NT2/D1 (cell line): ENCODE data around the gene ARAP3.

Source experiments
- DNase-seq: peaks from one replicate; pipeline ENCODE4 v3.0.0-alpha.2; 2011; ENCODE audit warnings: low read depth, low spot score
- H3K27me3 ChIP-seq: 2 replicates; pipeline ENCODE4 v1.6.0; 2011; ENCODE audit warnings: mild to moderate bottlenecking; ENCODE audit not compliant: insufficient read length, insufficient read depth
- H3K36me3 ChIP-seq: 2 replicates; pipeline ENCODE4 v1.6.1; 2011; ENCODE audit warnings: mild to moderate bottlenecking, low read length, mixed read lengths; ENCODE audit not compliant: insufficient read depth, insufficient read length
- H3K4me1 ChIP-seq: 2 replicates; pipeline ENCODE4 v1.5.1; 2011; ENCODE audit not compliant: insufficient read depth, insufficient read length
- H3K4me3 ChIP-seq: 2 replicates; pipeline ENCODE4 v1.5.1; 2011; ENCODE audit warnings: low read depth; ENCODE audit not compliant: insufficient read length
- H3K9ac ChIP-seq: 2 replicates; pipeline ENCODE4 v1.6.0; 2011; ENCODE audit warnings: low read depth; ENCODE audit not compliant: insufficient read length
- H3K9me3 ChIP-seq: 2 replicates; pipeline ENCODE4 v1.5.1; 2011; ENCODE audit warnings: mild to moderate bottlenecking, low read length; ENCODE audit not compliant: insufficient read depth
- SUZ12 ChIP-seq: IDR thresholded peaks from 2 replicates; pipeline ENCODE4 v1.6.1; 2011; ENCODE audit not compliant: insufficient read length, insufficient read depth; ENCODE audit errors: extremely low read depth
- YY1 ChIP-seq: IDR thresholded peaks from 2 replicates; pipeline ENCODE4 v1.6.1; 2011; ENCODE audit not compliant: insufficient read length, insufficient read depth
- ZNF274 ChIP-seq: IDR thresholded peaks from 2 replicates; pipeline ENCODE4 v1.6.1; 2011; ENCODE audit warnings: mild to moderate bottlenecking, low read depth, low read length

ARAP3 gene

GRCh38 chr5:141630570-141631140 is 51.4 kb downstream of the ARAP3 start:
- peaks cover 58% of the 10 kb centered on the region for H3K36me3 ChIP-seq
- no peak for TF ChIP-seq YY1

GRCh38 chr5:141628175-141628788 is 53.7 kb downstream of the ARAP3 start:
- H3K27me3 ChIP-seq, result no peaks in the 10 kb centered on the region
- no peaks in the 10 kb centered on the region for H3K9me3 ChIP-seq
- no peak overlapping the region for H3K4me3 ChIP-seq
- TF ChIP-seq ZNF274 (no peak), YY1 (no peak), SUZ12 (no peak)
- no peak for DNase-seq
- peaks cover 65% of the 10 kb centered on the region for H3K36me3 ChIP-seq
- H3K9ac ChIP-seq, result no peak overlapping the region
- H3K4me1 ChIP-seq, result no peaks in the 10 kb centered on the region

More at GRCh38 chr5:141630570-141631140, 51.4 kb downstream of the ARAP3 start:
- no peak overlapping the region for H3K4me3 ChIP-seq
- no peaks in the 10 kb centered on the region for H3K4me1 ChIP-seq
- no peaks in the 10 kb centered on the region for H3K27me3 ChIP-seq
- H3K9me3 ChIP-seq, result no peaks in the 10 kb centered on the region
- DNase-seq, result no peak
- no peak overlapping the region for H3K9ac ChIP-seq

- H3K4me1 ChIP-seq, result no peaks in the 10 kb centered on the region
- H3K36me3 ChIP-seq, result peaks cover 64% of the 10 kb centered on the region
- no peak overlapping the region for H3K4me3 ChIP-seq
- TF ChIP-seq SUZ12 (no peak), ZNF274 (no peak), YY1 (no peak)
- DNase-seq, result no peak
- H3K9me3 ChIP-seq, result no peaks in the 10 kb centered on the region
- H3K27me3 ChIP-seq, result no peaks in the 10 kb centered on the region
- peak overlapping the region; percentile 7 for H3K9ac ChIP-seq
Observed at GRCh38 chr5:141623611-141624010, 58.4 kb downstream of the ARAP3 start.

- H3K9ac ChIP-seq, result no peak overlapping the region
- H3K9me3 ChIP-seq, result no peaks in the 10 kb centered on the region
- no peak overlapping the region for H3K4me3 ChIP-seq
- peaks cover 60% of the 10 kb centered on the region for H3K36me3 ChIP-seq
- no peaks in the 10 kb centered on the region for H3K4me1 ChIP-seq
- DNase-seq, result no peak
- H3K27me3 ChIP-seq, result no peaks in the 10 kb centered on the region
- no peak for TF ChIP-seq SUZ12
- no peak for TF ChIP-seq ZNF274
- TF ChIP-seq YY1, result no peak
Observed at GRCh38 chr5:141623186-141623585, 58.8 kb downstream of the ARAP3 start.

- H3K4me1 ChIP-seq, result no peaks in the 10 kb centered on the region
Observed at GRCh38 chr5:141618804-141619554, 63.1 kb downstream of the ARAP3 start, which contains the start of gene DIAPH1. Gene DIAPH1, minus strand, starts transcription at chr5:141619000. Its CDS starts 86 bp downstream, at chr5:141618914.

GRCh38 chr5:141618030-141618803 is 63.8 kb downstream of the ARAP3 start:
- H3K27me3 ChIP-seq, result no peaks in the 10 kb centered on the region
- TF ChIP-seq ZNF274 (no peak), YY1 (no peak)
- H3K4me3 ChIP-seq, result peak overlapping the region; percentile 62
- peak overlapping the region; percentile 82 for H3K9ac ChIP-seq
- peaks cover 39% of the 10 kb centered on the region for H3K36me3 ChIP-seq
- no peaks in the 10 kb centered on the region for H3K4me1 ChIP-seq
- no peak for DNase-seq
- H3K9me3 ChIP-seq, result no peaks in the 10 kb centered on the region

More at GRCh38 chr5:141618804-141619554, 63.1 kb downstream of the ARAP3 start, which contains the start of gene DIAPH1:
- H3K9me3 ChIP-seq, result no peaks in the 10 kb centered on the region
- H3K4me3 ChIP-seq, result peak within 1 kb of the TSS; percentile 62
- TF ChIP-seq YY1 (no peak), SUZ12 (no peak), ZNF274 (no peak)
- H3K9ac ChIP-seq, result peak within 1 kb of the TSS; percentile 82
- H3K36me3 ChIP-seq, result peaks cover 39% of the 10 kb centered on the region
- DNase-seq, result peak; percentile 93
- no peaks in the 10 kb centered on the region for H3K27me3 ChIP-seq

- Histone ChIP-seq H3K27me3 (no peaks in the 10 kb centered on the region), H3K4me3 (peak overlapping the region; percentile 62), H3K9ac (peak overlapping the region; percentile 82), H3K4me1 (no peaks in the 10 kb centered on the region), H3K36me3 (peaks cover 36% of the 10 kb centered on the region), H3K9me3 (no peaks in the 10 kb centered on the region)
- no peak for TF ChIP-seq SUZ12
- TF ChIP-seq YY1, result no peak
- TF ChIP-seq ZNF274, result no peak
- DNase-seq, result no peak
Observed at GRCh38 chr5:141617682-141618029, 64.4 kb downstream of the ARAP3 start.
